ENCODE data around the gene HPCAL1. TPM values are rescaled to one million over a fixed set of nuclear protein-coding genes. Genes with fewer than 3 reads are reported as not detected.
A peak's percentile ranks its signal among the peaks of the same experiment; 100 is the strongest.

HPCAL1 gene
- total RNA-seq, 6 experiments from 2014 or later, result 23.1 to 68.8 (median 29.1) TPM

DNA sequence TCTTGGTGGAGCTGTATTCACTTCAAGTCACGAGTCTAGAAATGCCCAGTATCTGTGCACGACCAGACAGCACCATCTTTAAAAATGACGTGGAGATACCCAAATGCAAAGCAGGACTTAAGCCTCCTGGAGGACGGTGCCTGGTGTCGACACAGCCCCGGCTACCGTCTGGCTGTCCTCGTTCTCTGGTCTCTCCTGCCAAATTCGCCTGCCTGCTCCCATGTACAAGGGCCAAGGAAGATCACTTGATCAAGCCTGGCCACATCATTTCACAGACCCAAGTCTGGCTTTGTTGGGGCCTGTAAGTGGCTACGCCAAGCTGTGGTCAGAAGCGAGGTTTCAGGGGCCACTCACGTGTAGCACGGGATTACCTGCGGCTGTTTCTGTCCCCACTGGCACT lies 136.0 kb downstream of the HPCAL1 start:
- TF ChIP-seq POLR2A (IDR thresholded peaks at IDR 0.05) (no peak), CTCF (IDR thresholded peaks at IDR 0.05) (no peak)
- H3K27ac ChIP-seq, result no peak overlapping the region
- ATAC-seq (peak in 2 of 4 donors; percentile 5), DNase-seq (no peak)
- no peak overlapping the region for H3K4me3 ChIP-seq
- WGBS (ENCODE audit: insufficient coverage, low coverage, low lambda C conversion rate, missing lambda C conversion rate), result 90% methylated on average over 2 of the region's 14 CpGs
- H3K4me1 ChIP-seq, result no peaks in the 10 kb centered on the region
- intact Hi-C loops (cut with DNase I), result loop anchor here (5.0 to 10.0 kb wide), 4 partner anchors 226 to 386 kb away; partner anchors contain the start of gene RRM2 (in 2 of the 2)
- H3K27me3 ChIP-seq, result no peaks in the 10 kb centered on the region
- H3K36me3 ChIP-seq, result peaks cover 0 to 42% (median 20%) of the 10 kb centered on the region in 4 donors
- no peaks in the 10 kb centered on the region for H3K9me3 ChIP-seq

- WGBS (ENCODE audit: insufficient coverage, low coverage, low lambda C conversion rate, missing lambda C conversion rate), result 73% methylated on average over 7 of the region's 11 CpGs
- Histone ChIP-seq H3K36me3 (peaks cover 0 to 49% (median 23%) of the 10 kb centered on the region in 4 donors), H3K4me3 (no peak overlapping the region), H3K27me3 (no peaks in the 10 kb centered on the region), H3K9me3 (no peaks in the 10 kb centered on the region), H3K4me1 (no peaks in the 10 kb centered on the region), H3K27ac (no peak overlapping the region)
- ATAC-seq, result peak; percentile 60 to 80 (median 64)
- intact Hi-C loops (cut with DNase I), result loop anchor here (5.0 to 10.0 kb wide), 4 partner anchors 225 to 387 kb away; partner anchors contain the start of gene RRM2 (in 2 of the 2)
- no peak for DNase-seq
- no peak for TF ChIP-seq CTCF (IDR thresholded peaks at IDR 0.05)
Measured at GRCh38 chr2:10439185-10439879, 136.6 kb downstream of the HPCAL1 start.

- ATAC-seq (no peak), DNase-seq (no peak)
- Histone ChIP-seq H3K27ac (no peak overlapping the region), H3K36me3 (peaks cover 0 to 55% (median 23%) of the 10 kb centered on the region in 4 donors), H3K4me1 (no peaks in the 10 kb centered on the region), H3K4me3 (no peak overlapping the region), H3K9me3 (no peaks in the 10 kb centered on the region), H3K27me3 (no peaks in the 10 kb centered on the region)
- TF ChIP-seq CTCF (IDR thresholded peaks at IDR 0.05), result no peak
- TF ChIP-seq POLR2A (IDR thresholded peaks at IDR 0.05), result no peak
- 99% methylated on average over 7 of the region's 8 CpGs for WGBS (ENCODE audit: insufficient coverage, low coverage, low lambda C conversion rate, missing lambda C conversion rate)
- intact Hi-C loops (cut with DNase I), result loop anchor here (5.0 to 10.0 kb wide), 4 partner anchors 225 to 388 kb away; partner anchors contain the start of gene RRM2 (in 2 of the 2)
Measured at GRCh38 chr2:10439971-10440370, 137.3 kb downstream of the HPCAL1 start.

- Histone ChIP-seq H3K27ac (no peak overlapping the region), H3K36me3 (peaks cover 0 to 59% (median 23%) of the 10 kb centered on the region in 4 donors), H3K27me3 (no peaks in the 10 kb centered on the region), H3K9me3 (no peaks in the 10 kb centered on the region), H3K4me3 (no peak overlapping the region), H3K4me1 (no peaks in the 10 kb centered on the region)
- no peak for TF ChIP-seq CTCF (IDR thresholded peaks at IDR 0.05)
- no peak for TF ChIP-seq POLR2A (IDR thresholded peaks at IDR 0.05)
- DNase-seq (no peak), ATAC-seq (no peak)
- intact Hi-C loops (cut with DNase I), result no loop called here
- WGBS (ENCODE audit: insufficient coverage, low coverage, low lambda C conversion rate, missing lambda C conversion rate), result 86% methylated on average over 3 of the region's 6 CpGs
Measured at GRCh38 chr2:10440736-10441135, 138.0 kb downstream of the HPCAL1 start.

Data from right lobe of liver (tissue), 6 donors.